A549 (cell line): ENCODE measurements around the gene AQP6.

Experiments used
- ESRRA ChIP-seq: fragments of 150-350 bp; IDR thresholded peaks from 2 replicates; pipeline ENCODE4 v1.6.1; 2014; ENCODE audit warnings: mild to moderate bottlenecking, low read length, borderline replicate concordance
- POLR2A ChIP-seq: IDR thresholded peaks from 2 replicates; pipeline ENCODE4 v1.6.1; 2012; ENCODE audit warnings: mild to moderate bottlenecking, low read length
- POLR2AphosphoS2 ChIP-seq: conservative IDR thresholded peaks from 2 replicates; pipeline ENCODE4 v1.6.1; 2012; ENCODE audit warnings: low read length, improper control_type of control experiment, inconsistent platforms
- TF ChIP-seq, protein P1 (sequence below): fragments of >200 bp; sonication (Bioruptor Twin); formaldehyde crosslinking; IDR thresholded peaks from 3 replicates; pipeline ENCODE4 v1.5.1; 2016
- TF ChIP-seq, protein P2 (sequence below): IDR thresholded peaks from 2 replicates; pipeline ENCODE4 v1.6.1; 2012

DNA sequence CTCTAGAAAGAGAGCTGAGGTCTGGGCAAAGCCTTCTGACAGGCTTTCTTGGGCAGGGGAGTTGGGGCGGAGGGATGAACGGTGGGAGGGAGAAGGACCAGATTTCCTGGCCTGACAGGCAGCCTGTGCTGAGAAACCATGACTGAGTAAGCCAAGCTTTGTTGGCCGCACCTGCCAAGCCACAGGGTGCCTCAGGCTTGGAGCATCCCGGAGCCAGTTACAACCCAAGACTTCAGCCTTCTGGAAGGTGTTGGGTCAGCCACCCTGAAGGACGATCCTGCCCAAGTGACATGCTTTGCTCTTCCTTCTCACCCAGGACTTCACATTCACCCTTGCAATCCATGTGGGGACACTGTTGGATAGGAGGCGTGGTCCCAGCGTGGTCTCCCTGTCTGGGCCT lies 43.2 kb upstream of the AQP6 start:
- no peak for TF ChIP-seq POLR2A
- TF ChIP-seq POLR2AphosphoS2, result no peak
- TF ChIP-seq ESRRA, result no peak
- TF ChIP-seq, protein P1, sequence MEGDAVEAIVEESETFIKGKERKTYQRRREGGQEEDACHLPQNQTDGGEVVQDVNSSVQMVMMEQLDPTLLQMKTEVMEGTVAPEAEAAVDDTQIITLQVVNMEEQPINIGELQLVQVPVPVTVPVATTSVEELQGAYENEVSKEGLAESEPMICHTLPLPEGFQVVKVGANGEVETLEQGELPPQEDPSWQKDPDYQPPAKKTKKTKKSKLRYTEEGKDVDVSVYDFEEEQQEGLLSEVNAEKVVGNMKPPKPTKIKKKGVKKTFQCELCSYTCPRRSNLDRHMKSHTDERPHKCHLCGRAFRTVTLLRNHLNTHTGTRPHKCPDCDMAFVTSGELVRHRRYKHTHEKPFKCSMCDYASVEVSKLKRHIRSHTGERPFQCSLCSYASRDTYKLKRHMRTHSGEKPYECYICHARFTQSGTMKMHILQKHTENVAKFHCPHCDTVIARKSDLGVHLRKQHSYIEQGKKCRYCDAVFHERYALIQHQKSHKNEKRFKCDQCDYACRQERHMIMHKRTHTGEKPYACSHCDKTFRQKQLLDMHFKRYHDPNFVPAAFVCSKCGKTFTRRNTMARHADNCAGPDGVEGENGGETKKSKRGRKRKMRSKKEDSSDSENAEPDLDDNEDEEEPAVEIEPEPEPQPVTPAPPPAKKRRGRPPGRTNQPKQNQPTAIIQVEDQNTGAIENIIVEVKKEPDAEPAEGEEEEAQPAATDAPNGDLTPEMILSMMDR, result no peak
- TF ChIP-seq, protein P2, sequence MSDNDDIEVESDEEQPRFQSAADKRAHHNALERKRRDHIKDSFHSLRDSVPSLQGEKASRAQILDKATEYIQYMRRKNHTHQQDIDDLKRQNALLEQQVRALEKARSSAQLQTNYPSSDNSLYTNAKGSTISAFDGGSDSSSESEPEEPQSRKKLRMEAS, result no peak
